ENCODE measurements around the gene PLEKHJ1.

The PLEKHJ1 gene

DNA sequence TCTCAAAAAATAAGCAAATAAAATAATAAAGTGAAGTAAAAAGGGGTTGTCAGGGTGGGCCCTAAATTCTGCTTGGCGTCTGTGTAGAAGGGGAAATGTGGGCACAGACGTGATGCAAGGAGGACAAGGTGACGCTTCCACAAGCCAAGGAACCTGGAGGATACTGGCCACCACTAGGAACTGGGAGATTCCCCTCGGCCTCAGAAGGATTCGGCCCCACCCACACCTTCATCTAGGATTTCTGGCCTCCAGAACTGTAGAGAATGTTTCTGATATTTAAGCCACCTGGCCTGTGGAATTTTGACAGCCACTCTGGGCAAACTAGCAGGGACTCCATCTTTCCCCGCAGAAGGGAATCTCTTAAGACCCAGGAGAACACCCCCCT, 1.1 kb downstream of the PLEKHJ1 start:
- no peak for DNase-seq (ENCODE audit: low read depth)

DNA sequence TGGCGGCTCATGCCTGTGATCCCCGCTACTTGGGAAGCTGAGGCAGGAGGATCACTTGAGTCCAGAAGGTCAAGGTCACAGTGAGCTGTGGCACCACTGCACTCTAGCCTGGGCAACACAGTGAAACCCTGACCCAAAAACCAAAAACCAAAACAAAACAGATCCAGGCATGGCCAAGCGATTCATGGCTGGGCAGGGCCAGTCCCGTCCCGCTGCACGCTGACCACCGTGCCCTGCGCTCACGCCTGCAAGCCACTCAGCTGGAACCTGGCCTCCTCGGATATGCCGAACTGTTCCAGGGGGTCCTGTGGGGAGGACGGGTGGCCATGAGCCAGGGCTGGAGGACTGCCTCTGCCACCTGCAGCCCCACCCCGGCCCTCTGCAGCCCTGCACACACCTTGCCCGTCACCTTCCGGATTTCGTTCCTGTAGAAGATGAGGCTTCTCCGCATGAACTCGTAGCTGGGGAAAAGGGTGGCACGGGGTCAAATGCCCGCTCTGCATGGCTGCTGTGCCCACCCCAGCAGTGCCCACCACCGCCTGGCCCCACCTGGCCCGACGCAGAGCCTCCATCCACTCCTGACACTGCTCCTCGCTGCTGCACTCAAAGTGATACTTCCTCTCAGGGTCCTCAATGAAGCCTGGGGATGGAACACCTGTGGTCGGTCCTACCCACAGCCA, 2.4 kb downstream of the PLEKHJ1 start:
- DNase-seq (ENCODE audit: low read depth) = no peak

DNA sequence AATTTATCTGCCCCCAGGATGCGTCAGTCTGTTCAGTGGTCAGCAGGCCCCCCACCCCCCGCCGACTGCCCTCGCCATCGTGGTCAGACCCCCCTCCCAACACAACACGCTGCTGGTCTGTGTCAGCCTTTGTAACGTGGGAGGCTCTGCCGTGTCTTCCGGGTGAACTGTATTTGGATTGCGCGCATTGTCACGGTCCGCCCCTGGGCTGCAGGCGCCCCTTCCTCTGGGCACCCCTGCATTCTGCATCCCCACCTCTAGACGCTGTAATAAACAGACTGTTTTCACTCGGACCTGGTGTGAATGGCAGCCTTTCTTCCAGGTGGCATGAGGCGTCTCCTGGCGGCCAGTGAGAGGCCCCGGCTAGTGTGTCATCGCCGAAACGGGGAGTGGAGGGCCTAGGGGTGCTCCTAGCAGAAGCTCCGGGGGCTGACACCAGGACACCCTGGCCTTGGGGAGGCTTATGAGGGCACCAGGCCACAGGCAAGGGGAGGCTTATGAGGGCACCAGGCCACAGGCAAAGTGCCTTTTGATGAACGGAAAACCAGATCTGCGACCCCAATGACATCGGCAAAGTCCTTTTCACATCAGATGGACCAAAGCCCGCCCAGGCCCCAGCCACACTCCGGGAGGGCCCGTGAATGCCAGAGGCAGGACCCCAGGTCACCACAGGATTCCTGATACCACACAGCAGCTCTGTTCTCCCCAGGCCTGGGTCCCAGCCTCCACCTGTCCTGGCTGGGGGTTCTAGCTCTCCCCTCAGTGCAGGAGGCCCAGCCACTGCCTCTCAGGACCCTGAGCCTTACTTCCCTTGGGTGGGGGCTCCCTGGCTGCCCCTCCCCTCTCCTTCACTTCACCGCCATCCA, 3.6 kb downstream of the PLEKHJ1 start:
- DNase-seq (ENCODE audit: low read depth) = no peak

- no peak for DNase-seq (ENCODE audit: low read depth)
These were observed 4.4 kb downstream of the PLEKHJ1 start for GRCh38 chr19:2231621-2232221.

DNA sequence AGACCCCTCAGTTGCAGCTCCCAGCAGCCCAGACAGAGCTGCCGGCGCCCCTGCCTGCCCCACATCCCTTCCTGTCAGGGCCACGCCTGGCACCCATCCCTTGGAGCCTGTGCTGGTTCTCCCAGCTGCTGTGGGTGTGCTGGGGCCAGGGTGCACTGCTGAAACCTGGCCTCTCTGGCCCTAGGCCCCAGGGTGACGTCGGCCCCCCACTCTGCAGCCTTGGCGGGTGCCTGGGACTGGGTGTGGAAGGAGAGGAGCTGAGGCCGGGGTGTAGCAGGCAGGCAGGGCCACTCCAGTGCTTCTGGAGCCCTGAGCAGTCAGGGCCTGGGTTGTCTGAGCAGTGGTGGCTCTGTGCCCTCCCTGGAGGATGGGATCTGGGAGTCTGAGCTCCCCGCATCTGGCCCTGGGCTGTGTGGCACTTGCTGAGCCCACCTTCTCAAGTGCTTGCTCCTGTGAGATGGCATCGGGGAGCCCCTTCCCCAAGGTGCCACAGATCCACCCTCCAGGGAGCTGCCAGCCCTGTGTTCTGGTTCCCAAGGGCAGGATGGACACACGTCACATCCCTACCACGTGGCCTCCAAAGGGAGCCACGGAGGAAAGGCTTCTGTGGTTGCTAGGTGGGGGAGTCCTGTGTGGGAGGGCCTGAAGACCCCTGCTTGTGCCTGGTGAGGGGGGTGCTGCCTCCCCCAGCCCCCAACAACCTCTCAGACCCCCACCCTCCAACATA, 5.2 kb downstream of the PLEKHJ1 start:
- no peak for DNase-seq (ENCODE audit: low read depth)

GRCh38 chr19:2230033-2230531, 6.0 kb downstream of the PLEKHJ1 start:
- no peak for DNase-seq (ENCODE audit: low read depth)

GRCh38 chr19:2229103-2230032, 6.8 kb downstream of the PLEKHJ1 start:
- DNase-seq (ENCODE audit: low read depth) = no peak

DNA sequence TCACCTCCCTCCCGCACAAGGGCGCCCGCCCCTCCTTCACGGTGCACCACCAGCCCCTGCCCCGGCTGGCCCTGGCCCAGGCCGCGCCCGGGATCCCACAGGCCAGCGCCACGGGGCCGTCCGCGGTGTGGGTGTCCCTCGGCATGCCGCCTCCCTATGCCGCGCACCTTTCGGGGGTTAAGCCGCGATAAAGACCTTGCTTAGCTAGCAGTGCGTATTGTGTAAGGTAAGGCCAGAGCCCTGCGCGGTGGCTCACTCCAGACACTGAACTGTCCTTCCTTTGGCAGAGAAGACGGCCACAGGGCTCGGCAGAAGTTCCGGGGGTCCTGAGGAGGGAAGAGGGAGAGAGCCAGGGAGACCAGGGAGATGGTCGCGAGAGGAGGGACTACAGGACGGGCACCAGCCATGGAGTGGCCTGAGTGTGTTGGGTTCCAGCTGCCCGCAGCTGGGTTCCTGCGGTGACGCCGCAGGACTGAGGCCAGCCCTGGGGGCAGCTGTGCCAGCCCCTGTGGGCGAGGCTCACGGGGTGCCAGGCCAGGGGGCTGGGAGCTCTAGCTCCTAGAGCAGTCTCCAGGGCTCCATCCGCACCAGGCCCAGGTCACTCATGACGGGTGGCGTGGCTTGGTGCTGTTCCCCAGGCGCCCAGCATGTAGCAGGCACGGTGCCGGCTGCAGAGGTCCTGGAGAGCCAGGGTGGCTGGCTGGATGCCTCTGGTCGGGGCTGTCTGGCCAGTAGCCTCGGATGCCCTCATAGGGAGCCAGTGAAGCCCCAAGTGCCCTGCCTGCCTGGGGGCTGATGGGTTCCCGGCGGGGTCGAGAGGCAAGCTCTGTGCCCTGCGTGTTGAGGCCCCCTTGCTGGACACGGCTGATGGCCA, 7.7 kb downstream of the PLEKHJ1 start:
- DNase-seq (ENCODE audit: low read depth) = no peak

GRCh38 chr19:2227415-2228156, 8.5 kb downstream of the PLEKHJ1 start:
- no peak for DNase-seq (ENCODE audit: low read depth)

- DNase-seq (ENCODE audit: low read depth) = no peak
These were observed 9.2 kb downstream of the PLEKHJ1 start for GRCh38 chr19:2226840-2227360.

- no peak for DNase-seq (ENCODE audit: low read depth)
These were observed 9.9 kb downstream of the PLEKHJ1 start for GRCh38 chr19:2226051-2226839.

- no peak for DNase-seq (ENCODE audit: low read depth)
These were observed 10.6 kb downstream of the PLEKHJ1 start for GRCh38 chr19:2225415-2226050.

- no peak for DNase-seq (ENCODE audit: low read depth)
These were observed 11.3 kb downstream of the PLEKHJ1 start for GRCh38 chr19:2224754-2225349.

DNA sequence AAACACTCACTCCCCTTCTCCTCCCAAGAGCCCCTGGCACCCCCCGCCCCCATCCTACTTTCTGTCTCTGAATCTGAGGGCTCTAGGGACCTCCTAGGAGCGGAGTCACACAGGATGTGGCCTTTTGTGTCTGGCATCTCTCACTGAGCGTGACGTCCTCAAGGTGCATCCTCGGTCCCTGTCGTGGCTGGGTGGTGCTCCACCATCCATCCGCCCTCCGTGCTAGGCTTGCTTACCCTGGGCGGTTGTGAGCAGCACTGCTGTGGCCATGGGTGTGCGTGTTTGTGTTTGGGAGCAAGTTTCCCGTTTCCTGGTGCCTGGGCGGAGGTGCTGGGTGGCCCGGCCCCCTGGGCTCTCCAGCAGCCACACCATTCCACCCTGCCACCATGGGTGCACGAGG, 12.2 kb downstream of the PLEKHJ1 start:
- DNase-seq (ENCODE audit: low read depth) = no peak

- no peak for DNase-seq (ENCODE audit: low read depth)
These were observed 12.7 kb downstream of the PLEKHJ1 start for GRCh38 chr19:2223391-2223790.

GRCh38 chr19:2221918-2222317, 14.2 kb downstream of the PLEKHJ1 start:
- no peak for DNase-seq (ENCODE audit: low read depth)

GRCh38 chr19:2221250-2221831, 14.8 kb downstream of the PLEKHJ1 start:
- peak; percentile 53 for DNase-seq (ENCODE audit: low read depth)
